HG03196 (cell line): Measurements from ENCODE around the gene ZMPSTE24.

Experiments
- ATAC-seq: cut with Tn5 transposase; IDR thresholded peaks from one replicate; pipeline ENCODE4 v1.9.1; 2021; ENCODE audit not compliant: unreplicated experiment

Gene ZMPSTE24

DNA sequence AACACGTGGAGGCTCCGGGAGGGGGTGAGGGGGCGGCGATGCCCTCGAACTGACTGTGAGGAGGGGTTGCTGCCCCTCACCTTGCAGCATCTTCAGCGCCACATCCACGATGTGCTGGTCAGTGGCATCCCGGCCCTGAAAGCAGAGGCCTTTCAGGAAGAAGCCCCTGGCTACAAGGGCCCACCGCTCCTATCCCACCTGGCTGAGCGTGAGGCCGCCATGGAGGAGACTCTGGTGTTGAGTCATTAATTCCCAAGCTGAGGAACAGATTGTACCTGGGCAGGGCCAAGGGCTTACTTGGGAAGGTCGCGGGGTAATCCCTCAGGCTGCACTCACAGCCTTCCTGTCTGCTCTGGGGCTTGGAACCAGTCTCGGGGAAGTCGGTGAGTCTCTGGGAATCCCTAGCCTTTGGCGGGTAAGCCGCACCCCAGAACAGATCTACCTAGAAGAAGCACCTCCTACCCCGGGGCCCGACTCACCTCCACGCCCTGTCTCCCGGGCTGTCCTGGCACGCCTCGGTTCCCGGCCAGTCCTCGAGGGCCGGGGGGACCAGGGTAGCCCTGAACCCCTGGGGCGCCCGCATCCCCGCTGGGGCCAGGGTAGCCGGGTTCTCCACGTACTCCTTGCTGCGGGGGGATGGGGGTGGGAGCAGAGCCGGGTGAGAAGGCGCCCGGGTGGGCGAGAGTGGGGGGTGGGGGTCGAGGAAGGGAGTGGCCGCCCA, 45.2 kb downstream of the ZMPSTE24 start:
- no peak for ATAC-seq

DNA sequence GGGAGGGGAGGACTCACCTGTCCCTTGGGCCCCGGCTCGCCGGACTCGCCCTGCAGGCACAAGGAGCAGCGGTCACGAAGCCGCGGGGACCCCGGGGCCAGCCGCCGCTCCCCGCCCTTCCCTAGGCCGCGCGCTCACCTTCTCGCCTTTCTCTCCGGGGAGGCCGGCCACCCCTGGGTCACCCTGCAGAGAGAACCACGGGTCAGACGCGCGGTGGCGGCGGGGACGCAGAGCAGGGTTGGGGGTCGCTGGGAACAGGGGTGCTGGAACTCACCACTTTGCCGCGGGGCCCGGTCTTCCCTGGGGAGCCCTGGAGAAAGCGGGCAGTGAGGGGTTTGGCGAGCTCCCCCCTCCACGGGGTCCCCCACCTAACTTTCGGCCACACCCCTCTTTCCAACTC, 45.8 kb downstream of the ZMPSTE24 start:
- ATAC-seq: no peak

DNA sequence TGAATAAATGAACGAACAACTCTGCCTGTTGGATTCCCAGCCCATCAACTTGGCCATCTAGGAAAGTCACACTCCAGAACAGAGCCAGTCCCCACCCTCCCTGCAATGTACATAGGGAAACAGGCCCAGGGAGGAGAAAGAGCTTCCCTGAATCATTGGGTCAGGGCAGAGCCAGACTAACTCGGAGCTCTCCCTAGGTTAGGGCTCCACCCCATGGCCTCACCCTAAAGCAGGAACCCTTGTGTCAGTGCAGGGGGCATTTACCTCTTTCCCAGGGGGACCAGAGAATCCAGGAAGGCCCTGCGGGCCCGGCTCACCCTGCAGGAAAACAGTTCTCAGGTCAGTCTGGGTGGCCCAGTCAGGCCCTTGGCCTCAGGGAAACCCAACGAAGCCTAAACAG, 47.4 kb downstream of the ZMPSTE24 start:
- ATAC-seq: no peak

DNA sequence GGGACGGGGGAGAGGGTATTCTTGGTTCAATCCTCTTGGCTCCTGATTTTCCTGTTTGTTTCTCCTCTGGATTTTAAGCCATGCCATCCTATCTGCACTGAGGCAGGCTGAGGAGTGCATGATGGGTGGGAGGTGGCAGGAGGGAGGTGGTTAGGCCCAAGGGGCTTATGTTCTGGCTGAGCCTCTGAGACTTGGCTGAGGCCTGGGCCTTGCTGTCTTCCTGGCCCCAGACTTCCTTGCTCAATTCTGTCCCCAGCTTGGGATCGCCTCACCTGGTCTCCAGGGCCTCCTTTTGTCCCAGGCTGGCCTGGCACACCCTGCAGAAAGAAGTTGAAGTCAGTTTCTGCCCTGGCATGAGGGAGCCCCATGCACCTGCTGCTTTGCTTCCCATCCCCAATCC, 47.8 kb downstream of the ZMPSTE24 start:
- ATAC-seq: no peak

DNA sequence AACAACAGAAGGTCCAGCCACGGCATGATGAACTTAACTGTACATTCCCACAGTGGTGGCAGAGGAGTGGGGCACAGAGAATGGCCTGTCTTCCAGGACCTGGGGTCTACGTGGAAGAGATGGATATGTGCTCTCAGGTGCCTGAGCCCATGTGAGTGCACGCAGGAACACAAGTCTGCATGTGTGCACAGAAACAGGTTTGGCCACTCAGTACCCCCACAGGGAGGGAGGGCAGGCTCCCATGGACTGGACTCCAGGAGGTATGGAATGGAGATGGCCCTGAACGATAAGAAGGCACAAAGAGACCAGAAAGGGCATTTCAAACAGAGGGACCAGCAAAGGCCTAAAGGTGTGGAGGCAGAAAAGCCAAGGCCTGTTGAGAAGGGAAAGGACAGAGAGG, 48.3 kb downstream of the ZMPSTE24 start:
- ATAC-seq: no peak

DNA sequence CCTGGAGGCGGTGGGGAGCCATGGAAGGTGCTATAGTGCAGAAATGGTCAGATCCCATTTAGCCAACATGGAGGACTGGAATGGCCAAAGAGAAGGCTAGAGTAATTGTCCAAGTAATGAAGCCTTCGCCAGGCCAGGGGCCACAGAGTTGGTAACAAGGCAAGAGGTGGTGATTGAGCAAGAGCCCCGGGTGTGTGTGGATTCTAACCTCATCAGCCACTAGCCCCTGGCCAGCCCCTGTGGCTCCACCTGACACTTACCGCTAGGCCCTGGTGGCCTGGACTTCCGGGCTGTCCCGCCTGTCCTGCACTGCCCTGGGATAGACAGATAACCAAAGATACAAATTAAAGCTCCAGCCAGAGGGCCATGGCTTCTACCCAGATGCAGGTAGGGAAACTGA, 49.1 kb downstream of the ZMPSTE24 start:
- ATAC-seq: no peak

DNA sequence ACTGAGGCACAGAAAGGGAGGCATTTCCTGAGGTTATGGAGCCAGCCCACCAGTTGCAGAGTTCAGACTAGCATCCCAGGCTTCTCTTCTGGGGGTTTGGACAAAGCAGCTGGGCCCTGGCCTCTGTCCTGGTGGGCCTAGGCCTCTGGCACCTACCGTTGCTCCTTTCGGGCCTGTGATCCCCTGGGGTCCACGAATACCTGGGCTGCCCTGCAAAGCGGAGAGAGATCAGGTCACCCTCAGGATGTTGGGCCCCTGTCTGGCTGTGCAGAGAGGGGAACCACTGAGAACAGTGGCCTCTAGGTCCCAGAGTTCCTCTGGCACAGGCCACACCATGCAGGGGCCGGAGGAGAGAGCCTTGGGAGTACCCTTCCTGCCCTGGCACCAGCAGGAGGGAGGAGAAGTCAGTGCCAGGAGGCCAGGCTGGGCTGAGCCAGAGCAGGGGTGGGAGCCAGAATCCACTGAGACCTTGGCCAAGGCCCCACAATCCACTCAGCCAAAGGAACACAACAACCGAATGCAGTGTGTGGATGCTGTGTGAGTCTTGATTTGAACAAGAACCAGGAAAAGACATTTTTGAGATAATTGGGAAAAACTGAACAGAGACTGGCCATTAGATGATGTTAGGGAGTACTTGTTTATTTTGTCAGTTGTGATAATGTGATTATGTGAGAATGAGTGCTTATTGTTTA, 50.1 kb downstream of the ZMPSTE24 start:
- ATAC-seq: no peak

DNA sequence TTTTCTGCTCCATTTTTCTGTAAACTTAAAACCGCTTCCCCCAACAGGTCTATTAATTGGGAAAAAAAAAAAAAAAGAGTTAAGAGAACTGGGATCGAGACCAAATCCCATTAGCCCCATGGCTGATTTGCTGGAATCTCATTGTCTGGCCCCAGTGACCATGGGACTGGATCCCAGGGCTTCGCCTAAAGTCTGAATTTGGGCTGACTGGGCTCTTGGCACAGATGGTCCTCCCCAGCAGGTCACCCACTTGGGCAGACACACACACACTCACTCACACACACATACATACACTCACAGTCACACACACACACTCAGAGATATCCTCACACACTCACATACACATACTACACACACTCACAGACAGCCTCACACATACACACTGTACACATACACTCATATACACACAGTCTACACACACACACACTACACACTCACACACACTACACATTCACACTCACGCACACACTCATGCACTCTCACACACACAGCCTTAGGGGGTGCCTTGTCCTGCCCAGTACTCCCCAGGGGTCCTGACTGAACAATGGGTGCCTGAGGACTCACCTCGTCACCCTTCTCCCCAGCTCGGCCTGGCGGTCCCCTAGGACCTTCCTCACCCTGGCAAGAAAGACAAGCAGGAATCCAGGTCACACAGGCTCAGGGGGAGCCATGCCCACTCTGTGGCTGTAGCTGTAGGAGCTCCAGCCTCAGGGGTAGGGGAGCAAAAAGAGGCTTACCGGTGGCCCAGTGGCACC, 51.5 kb downstream of the ZMPSTE24 start:
- ATAC-seq: no peak

DNA sequence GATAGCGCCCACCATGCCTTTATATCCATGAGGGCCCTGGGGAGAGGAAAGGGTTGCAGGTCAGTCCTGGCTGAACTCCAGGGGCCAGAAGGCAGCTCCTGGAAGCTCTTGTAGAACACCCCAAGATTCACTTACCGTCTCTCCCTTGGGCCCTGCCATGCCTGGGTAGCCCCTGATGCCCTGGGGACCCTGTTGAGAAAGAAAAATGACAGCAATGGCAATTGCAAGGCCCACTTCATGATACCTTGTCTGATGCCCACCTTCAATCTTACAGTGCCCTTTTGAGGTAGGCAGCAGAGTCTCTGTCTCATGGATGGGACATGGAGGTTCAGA, 52.1 kb downstream of the ZMPSTE24 start:
- ATAC-seq: no peak

DNA sequence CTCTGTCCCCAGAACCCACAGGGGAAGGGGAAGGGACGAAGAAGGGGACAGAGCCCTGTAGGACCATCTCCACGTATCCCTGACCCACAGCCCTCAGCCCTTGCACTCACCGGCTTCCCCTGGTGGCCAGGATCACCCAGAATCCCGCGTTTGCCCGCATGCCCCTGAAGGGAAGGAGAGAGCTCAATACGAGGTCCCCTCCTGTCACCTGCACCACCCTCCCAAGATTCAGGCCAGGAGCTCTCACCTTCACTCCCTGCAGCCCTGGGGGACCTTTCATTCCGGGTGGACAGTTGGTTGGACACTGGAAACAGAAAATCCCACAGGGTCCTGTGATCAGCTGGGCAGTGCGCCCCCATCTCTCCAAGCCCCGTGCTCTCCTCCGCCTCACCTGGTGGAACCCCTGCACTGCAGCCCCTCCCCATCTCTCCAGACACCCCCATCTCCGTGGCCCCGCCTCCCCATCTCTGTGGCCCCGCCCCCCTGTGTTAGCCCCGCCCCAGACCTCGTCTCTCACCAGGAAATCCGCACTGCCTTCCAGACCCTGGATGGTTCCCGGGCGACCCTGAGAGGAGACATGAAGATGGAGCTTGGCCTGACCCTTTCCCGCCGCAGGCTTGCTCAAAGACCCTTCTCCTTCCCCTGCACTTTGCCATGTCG, 53.1 kb downstream of the ZMPSTE24 start:
- ATAC-seq: no peak

DNA sequence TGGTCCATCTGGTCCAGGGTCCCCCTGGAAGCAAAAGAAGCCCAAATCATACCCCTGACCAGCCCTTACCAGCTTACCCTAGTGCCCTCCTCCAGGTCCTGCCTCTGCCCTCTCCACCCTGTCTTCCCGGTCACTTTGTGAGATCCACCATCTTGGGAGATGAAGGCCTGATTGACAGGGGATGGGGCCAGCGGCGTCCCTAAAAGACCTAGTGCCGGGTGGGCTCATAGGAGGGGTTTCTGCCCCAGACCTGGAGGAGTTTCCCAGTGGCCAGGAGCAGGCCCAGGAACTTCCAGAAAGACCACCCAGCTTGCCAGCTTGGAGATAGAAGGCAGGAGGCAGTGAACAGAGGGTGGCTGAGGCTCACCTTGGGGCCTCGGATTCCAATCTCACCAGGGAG, 53.7 kb downstream of the ZMPSTE24 start:
- no peak for ATAC-seq

DNA sequence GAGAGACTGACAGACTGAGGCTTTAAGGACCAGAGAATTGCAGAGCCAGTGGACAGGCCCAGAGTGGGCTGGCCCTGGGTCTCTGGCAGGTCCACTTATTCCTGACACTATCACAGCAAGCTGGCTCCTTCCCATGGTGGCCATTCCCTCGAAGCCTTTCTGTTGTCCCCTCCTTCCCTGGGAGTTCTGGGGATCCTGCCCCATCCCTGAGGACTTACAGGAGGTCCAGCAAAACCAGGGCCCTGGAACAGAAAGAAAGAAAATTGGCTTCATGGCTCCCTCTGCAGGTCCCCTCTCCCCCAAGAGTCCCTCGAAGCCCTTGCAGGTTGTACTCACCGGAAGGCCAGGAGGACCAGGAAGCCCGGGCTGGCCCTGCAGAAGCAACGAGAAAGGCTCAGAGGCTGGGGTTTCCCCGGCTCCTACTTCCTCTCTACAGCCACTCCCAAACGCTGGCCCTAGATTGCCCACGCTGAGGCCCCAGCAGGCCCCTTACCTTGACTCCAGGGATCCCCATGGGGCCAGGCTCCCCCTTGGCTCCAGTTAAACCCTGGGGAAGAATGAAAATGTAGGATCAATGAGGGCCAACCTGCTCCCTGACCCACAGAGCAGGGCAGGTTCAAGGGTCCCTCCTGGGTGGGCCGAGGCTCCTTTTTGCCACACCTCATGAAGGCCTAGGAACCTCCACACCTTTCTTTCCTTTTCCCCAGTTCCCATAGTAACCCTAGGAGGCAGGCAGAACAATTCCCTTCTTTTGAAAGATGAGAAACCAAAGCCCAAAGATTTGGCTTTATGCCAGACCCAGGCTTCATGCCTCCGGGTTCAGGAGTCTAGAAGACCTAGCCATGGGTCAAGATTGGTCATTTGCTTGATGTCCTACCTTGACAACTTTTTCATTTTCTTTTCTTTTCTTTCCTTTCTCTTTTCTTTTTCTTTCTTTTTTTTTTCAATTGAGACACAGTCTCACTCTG, 54.5 kb downstream of the ZMPSTE24 start:
- peak; percentile 35 for ATAC-seq

DNA sequence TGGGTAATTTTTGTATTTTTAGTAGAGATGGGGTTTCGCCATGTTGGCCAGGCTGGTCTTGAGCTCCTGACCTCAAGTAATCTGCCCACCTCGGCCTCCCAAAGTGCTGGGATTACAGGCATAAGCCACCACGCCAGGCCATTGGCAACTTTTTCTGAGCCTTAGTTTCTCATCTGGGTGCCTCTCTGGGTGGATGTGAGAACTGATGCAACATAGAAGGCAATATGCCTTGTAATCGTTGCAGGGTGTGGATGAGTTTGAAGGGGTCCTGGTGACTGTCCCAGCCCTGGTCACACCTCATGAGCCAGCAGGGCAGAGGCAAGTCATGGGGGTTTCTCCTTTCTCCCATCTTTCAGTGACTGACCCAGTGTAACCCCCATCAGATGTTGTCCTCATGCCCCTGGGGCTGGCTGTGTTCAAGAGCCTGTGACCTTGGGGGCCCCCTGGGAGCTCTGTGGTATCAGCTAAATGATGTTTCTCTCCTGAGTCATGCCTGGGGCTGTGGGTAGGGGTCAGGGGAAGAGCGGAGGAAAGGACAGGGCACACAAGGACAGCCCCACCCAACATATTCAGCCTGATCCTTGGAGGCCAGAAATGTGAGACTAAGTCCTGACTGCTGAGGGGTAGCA, 55.4 kb downstream of the ZMPSTE24 start:
- no peak for ATAC-seq

DNA sequence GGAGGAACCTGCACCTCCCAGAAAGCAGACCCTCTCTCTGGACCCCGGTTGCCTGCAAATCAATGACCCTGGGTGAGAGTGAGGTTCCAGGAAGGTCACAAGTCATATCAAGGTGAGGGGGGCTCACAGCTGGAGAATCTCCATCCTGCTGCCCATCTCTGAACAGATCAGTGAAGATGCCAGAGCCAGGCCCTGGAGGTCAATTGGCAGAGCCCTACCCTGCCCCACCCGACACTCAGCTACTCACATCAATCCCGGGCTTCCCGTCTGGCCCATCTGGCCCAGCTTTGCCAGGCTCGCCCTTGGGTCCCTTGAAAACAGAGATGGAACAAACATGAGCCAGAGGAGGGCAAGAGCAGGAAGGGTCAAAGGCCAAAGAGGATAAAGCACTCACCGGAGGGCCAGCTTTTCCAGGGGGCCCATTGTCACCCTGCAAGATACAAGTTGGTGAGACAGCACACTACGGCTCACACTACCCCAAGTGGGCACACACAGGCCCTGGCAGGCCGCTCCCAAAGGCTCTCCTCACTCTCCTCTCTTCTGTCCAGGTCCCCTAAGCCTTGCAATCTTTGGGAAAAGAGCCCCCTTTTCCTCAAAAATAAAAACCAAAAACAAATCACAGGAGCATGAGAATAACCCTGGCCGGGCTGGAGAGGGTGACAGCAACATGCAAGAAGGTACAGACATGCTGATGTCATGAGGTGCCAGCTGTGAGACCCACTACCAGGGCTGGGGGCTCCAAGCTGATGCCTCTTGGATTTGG, 56.1 kb downstream of the ZMPSTE24 start:
- no peak for ATAC-seq

DNA sequence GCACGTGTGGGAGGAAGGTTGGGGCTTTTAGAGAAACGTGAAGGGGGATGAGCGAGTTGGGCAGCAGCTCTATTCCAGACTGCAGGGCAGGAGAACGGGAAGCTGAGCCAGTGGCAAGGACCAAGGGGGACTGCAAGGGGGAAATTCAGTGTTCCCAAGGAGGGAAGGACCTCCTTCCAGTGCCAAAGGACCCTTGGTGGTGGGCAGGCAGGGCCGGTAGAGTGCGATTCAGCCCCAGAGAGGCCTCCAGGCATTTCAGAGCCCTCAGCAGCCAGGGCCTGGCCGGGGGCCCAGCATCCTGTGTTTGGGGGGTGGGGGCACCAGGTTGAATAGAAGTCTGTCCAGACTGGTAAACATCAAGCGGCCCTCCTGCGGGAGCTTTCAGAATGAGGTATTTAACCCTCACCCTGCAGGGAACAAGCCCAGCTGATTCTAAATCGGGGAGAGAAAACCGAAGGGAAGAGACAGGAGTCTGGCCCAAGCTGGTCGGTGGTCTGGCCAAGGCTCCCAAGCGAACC, 56.7 kb downstream of the ZMPSTE24 start:
- no peak for ATAC-seq

DNA sequence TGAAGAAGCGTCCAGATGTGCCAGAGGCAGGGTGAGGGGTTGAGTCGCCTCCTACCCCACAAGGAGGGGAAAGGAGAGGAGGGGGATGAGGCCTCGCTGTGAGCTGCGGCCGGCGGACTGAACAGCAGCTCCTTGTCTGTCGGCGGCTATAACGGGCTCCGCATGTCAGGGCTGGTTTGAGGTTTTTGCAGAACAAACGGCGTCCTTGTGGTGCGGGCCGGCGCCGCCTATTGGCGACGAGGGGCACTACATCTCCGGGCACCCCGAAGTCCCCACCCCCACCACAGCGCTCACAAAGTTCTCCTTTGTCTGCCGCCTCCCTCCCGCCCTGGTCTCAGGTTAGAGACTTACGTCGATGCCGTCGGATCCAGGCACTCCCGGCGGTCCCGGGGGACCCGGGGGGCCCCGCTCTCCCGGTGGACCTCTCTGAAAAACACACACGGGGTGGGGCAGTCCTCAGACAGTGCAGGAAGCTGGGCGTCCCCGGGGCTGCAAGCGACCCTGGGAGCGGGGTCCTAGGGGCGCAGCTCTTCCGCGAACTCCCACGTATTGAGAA, 57.3 kb downstream of the ZMPSTE24 start:
- no peak for ATAC-seq

DNA sequence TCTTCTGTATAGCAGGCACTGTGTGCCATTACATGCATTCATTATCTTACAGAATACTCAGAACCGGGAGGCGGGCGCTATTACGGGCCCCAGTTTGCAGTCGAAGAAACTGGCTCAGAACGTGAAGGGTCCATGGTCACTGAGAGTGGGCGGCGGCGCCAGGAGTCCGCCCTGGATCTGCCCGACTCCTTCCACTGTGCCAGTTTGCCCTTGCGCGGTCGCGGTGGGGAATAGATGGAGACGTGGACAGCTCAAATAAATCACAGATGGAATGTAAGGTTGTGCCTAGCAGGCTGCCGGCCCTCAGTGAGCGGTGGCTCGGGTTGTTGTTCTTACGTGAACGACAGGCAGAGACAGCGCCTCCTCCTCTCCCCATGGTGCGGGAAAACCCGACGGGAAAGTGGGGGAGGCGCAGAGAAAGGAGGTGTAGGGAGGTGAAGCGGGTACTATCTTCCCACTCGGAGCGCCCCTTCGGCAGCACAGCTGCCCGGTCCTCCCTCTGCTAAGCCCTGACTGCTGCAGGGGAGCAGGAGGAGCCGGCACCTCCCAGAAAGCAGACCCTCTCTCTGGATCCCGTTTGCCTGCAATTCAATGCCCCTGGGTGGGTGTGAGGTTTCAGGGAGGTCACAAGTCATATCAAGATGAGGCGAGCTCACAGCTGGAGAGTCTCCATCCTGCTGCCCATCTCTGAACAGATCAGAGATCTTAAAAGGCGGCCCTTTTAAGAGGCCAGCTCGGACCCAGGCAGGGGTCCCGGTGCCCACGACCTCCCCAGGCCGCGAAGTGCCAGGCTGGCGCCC, 58.0 kb downstream of the ZMPSTE24 start:
- no peak for ATAC-seq
